Ramos (cell line): Measurements from ENCODE around the gene PLEKHJ1.

Experiments used
- in situ Hi-C: fragments of 300-500 bp; cut with MboI; formaldehyde crosslinking; loops from one replicate; pipeline ENCODE4 v1.14.3; 2022; ENCODE audit warnings: low sequenced_read_pairs; ENCODE audit not compliant: unreplicated experiment

PLEKHJ1 gene

DNA sequence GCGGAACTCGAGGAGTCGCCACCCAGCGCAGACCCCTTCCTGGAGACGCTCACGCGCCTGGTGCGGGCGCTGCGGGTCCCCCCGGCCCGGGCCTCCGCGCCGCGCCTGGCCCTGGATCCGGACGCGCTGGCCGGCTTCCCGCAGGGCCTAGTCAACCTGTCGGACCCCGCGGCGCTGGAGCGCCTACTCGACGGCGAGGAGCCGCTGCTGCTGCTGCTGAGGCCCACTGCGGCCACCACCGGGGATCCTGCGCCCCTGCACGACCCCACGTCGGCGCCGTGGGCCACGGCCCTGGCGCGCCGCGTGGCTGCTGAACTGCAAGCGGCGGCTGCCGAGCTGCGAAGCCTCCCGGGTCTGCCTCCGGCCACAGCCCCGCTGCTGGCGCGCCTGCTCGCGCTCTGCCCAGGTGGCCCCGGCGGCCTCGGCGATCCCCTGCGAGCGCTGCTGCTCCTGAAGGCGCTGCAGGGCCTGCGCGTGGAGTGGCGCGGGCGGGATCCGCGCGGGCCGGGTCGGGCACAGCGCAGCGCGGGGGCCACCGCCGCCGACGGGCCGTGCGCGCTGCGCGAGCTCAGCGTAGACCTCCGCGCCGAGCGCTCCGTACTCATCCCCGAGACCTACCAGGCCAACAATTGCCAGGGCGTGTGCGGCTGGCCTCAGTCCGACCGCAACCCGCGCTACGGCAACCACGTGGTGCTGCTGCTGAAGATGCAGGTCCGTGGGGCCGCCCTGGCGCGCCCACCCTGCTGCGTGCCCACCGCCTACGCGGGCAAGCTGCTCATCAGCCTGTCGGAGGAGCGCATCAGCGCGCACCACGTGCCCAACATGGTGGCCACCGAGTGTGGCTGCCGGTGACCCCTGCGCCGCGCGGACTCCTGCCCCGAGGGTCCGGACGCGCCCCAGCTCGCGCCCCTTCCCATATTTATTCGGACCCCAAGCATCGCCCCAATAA lies 15.3 kb upstream of the PLEKHJ1 start:
- in situ Hi-C loops = loop anchor here (10.0 kb wide), 1 partner anchor 383 kb away; no protein-coding TSS in a partner anchor

DNA sequence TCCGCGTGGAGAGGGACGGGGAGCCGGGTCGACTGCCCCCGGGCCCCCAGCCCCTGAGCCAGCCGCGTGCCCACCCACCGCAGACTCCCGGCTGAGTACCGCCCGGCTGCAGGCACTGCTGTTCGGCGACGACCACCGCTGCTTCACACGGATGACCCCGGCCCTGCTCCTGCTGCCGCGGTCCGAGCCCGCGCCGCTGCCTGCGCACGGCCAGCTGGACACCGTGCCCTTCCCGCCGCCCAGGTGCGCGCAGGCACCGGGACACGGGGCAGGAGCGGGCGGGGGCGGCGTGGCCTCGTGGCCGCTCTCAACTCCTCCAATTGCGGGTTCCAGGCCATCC lies 14.6 kb upstream of the PLEKHJ1 start:
- in situ Hi-C loops = loop anchor here (10.0 kb wide), 1 partner anchor 384 kb away; no protein-coding TSS in a partner anchor

DNA sequence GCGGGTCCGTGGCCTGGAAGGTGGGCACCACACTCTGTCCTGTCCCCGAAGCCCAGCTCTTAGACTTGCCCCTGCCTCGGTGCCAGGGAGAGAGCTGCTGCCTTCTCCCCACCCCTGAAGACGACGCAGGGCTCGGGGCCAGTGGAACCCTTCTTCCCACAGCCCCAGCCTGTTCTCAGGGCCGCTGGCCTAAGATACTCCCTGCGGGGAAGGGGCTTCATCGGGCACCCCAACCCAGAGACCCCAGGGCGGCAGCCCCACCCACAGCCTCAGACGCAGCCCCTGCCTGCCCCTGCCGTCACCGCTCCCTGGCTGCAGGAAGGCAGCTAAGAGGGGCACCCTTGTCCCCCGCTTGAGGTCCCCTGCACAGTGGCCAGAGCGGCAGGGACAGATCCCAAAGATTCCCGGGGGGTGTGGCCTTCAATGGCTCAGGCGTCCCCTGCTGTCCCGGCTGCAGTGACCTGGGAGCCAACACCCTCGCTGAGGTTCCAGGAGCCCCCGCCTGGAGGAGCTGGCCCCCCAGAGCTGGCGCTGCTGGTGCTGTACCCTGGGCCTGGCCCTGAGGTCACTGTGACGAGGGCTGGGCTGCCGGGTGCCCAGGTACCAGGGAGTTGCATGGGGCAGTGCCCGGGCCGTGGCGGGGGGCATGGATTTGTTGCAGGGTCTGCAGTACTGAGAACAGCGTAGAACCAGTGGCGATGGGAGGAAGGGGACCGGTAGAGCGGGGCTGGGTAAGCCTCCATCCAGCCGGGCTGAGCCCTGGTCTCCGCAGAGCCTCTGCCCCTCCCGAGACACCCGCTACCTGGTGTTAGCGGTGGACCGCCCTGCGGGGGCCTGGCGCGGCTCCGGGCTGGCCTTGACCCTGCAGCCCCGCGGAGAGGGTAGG lies 14.0 kb upstream of the PLEKHJ1 start:
- in situ Hi-C loops = loop anchor here (10.0 kb wide), 1 partner anchor 385 kb away; no protein-coding TSS in a partner anchor

DNA sequence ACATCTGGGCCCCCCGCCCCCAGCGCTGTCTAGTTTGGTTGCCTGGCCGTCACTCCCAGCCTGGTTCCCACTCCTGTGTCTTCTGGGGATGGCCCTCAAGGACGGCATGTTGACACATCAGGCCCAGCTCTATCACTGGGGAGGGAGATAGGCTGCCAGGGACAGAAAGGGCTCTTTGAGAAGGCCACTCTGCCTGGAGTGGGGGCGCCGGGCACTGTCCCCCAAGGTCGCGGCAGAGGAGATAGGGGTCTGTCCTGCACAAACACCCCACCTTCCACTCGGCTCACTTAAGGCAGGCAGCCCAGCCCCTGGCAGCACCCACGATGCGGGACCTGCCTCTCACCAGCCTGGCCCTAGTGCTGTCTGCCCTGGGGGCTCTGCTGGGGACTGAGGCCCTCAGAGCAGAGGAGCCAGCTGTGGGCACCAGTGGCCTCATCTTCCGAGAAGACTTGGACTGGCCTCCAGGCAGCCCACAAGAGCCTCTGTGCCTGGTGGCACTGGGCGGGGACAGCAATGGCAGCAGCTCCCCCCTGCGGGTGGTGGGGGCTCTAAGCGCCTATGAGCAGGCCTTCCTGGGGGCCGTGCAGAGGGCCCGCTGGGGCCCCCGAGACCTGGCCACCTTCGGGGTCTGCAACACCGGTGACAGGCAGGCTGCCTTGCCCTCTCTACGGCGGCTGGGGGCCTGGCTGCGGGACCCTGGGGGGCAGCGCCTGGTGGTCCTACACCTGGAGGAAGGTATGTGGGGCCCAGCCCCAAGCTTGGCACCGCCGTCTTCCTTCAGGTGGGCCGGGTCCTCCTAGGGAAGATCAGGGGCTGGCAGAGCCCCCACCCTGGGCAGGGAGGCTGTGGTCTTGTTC lies 13.1 kb upstream of the PLEKHJ1 start, which contains the start of gene AMH:
Gene AMH, plus strand, starts transcription at position 314 of the 857 bp plus-strand sequence. Its CDS starts 10 bp downstream, at position 324.
- in situ Hi-C loops = no loop called here

DNA sequence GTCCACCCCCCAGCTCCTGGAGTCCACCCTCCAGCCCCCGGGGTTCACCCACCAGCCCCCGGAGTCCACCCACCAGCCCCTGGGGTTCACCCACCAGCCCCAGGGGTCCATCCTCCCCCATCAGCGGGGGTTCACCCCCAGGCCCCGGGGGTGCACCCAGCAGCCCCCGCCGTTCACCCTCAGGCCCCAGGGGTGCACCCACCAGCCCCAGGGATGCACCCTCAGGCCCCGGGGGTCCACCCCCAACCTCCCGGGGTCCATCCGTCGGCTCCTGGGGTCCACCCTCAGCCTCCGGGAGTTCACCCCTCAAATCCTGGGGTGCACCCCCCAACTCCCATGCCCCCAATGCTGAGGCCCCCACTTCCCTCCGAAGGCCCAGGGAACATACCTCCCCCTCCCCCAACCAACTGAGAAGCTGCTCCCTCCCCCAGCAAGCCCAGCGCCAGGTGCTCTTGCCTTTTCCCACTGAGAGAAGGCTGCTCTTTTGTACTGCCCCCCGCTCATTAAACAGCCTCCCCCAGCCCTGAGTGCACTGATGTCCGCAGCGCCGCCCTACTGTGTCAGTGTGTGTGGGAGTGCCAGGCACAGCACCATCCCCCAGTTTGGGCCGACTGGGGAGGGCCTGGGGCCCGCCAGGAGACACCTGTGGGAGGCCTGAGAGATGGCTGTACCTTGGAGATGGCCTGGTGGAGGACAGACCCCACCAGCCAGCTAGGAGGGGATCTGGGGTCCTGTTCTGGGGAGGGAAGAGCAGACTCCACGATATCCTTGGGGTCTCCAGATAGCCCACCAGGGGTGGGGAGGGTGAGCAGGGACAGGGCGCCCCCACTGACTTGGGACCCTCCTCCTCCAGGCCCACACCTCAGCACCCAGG lies 12.2 kb upstream of the PLEKHJ1 start:
- in situ Hi-C loops = no loop called here

DNA sequence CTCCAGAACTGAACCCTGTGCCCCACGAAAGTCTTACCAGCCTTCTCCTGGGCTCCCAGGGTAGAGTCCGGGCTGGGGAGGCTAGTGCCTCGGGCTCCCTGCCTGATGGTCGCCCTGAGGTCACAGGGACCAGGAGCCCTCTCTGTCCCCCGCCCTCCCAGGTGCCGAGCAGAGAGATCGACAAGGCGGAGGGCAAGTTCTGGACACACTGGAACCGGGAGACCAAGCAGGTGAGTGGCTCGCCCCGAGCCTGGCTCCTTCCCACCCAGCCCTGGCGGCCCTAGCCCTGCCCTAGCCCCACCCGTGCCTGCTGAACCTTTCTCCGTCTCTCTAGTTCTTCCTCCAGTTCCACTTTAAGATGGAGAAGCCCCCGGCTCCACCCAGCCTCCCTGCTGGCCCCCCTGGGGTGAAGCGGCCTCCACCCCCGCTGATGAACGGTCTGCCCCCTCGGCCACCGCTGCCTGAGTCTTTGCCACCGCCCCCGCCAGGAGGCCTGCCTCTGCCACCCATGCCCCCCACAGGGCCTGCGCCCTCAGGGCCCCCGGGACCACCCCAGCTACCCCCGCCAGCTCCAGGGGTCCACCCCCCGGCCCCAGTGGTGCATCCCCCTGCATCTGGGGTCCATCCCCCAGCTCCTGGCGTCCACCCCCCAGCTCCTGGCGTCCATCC lies 11.4 kb upstream of the PLEKHJ1 start:
- in situ Hi-C loops = no loop called here

DNA sequence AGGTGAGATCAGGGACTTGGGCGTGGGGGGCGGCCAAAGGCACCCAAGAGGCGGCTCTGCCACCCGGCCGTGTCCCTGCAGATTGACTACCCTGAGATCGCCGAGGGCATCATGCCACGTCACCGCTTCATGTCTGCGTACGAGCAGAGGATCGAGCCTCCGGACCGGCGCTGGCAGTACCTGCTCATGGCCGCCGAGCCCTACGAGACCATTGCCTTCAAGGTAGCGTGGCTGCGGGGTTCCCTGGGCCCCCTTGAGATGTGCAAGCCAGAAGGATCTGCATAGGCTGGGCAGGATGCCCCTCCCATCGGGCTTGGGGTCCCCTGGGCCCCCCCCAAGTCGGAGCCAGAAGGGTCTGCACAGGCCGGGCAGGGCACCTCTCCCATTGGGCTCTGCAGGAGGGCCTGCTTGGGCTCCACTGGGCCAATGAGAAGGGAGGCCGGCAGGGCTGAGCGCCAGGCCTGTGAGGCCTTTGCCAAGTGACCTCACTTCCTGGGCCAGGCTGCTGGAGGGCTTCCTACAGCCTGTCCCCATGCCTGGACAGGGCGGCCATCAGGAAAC lies 10.8 kb upstream of the PLEKHJ1 start:
- in situ Hi-C loops = no loop called here

DNA sequence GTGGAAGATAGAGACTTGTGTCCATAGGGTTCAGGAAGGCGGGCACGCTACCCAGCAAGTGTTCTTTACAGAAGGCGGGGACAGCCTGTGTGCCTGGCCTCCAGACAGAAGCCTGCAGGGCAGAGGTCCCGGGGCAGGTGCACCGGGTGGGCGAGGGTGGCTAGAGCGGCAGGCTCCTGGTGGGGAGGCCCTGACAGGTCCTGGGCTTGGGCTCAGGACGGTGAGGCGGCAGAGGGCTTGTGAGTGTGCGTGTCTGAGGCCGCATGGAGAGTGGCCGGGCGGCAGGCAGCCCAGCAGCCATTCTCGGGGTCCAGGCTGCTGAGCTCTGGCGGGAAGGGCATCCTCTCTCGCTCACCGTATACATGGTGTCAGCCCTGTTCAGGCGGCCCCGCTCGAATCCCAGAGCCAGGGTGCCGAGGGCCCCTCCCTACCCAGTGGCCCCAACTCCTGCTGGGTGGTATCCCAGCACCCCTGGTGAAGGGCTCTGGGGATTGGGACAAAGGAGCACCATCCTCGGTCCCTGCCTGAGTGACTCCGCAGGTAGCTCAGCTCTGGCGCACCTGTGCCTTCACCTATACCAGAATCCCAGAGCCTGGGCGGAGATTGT lies 10.0 kb upstream of the PLEKHJ1 start:
- in situ Hi-C loops = no loop called here

DNA sequence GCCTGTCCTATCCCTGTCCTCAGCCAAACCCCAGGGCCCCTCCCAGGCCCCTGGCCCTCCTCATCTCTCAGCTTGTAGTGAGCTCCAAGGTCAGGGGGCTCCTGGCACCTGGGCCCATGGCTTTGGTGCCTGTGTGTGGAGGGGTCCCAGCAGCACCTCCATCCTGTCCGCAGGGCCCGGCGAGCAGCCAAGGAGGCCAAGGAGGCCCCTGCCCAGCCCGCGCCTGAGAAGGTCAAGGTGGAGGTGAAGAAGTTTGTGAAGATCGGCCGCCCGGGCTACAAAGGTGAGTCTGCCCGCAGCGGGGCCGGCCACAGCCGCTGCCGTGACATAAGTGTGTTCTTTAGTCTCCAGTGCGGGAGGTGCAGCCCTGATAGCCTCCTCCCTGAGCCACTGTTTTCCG lies 9.1 kb upstream of the PLEKHJ1 start:
- in situ Hi-C loops = no loop called here

DNA sequence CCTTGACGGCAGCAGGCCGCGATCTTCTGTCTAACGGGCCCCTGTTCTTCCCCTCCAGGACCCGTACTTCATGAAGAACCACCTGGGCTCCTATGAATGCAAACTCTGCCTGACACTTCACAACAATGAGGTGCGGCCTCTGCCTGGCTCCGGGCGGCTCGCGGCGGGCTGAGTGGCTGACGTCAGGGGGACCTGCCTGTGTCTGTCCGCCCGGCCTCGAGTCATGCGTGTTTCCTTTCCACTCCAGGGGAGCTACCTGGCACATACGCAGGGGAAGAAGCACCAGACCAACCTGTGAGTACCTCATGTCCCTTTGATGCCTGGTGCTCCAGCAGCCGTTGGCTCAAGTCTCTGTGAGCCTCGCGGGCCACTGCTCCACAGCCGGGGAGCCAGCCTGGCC lies 8.4 kb upstream of the PLEKHJ1 start:
- in situ Hi-C loops = no loop called here

DNA sequence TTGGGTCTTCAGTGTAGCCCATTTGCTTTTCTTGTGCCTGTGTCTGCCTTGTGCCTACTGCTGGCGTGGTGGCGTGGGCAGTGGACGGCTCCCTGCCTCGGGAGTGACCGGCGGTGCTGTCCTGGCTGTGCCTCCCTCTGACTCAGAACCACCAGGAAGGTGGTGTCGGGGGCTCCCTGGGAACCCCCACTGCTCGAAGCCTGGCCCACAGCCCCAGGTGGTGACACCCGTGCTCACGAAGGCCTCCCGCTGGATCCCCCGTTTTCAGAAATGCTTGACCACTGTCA lies 7.9 kb upstream of the PLEKHJ1 start:
- in situ Hi-C loops = no loop called here

DNA sequence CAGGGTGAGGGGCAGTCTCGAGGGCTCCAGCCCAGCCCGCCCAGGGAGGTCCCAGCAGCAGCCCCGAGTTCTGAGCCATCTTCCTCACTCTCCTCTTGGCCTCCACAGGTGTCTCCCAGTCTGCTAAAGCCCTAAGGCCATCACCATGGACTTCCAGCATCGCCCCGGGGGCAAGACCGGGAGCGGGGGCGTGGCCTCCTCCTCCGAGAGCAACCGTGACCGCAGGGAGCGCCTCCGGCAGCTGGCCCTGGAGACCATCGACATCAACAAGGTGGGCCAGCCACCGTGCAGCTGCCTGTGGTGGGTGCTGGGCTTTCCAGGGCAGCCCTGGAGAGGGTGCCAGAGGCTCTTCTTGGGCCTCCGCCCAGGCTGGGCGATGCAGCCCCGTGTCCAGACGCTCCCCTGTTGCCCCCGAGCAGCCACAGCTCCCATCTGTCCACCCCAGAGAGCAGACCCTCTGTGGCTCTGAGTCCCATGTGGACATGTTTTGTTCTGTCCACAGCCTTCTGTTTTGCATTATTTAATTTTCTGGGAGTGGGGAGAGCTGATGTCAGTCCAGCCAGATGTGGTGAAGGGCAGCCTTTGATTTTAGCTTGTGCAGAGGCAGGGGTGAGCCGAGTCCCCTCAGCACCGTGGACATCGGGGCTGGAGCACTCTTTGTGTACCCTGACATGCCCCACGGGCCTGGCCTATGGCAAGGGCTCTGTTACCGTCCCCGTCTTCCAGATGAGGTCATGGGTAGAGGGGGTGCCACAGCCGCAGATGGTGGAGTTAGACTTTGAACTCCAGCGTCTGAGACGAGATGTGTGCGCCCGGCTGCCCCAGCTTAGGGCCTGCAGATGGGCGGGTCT lies 7.4 kb upstream of the PLEKHJ1 start:
- in situ Hi-C loops = no loop called here

DNA sequence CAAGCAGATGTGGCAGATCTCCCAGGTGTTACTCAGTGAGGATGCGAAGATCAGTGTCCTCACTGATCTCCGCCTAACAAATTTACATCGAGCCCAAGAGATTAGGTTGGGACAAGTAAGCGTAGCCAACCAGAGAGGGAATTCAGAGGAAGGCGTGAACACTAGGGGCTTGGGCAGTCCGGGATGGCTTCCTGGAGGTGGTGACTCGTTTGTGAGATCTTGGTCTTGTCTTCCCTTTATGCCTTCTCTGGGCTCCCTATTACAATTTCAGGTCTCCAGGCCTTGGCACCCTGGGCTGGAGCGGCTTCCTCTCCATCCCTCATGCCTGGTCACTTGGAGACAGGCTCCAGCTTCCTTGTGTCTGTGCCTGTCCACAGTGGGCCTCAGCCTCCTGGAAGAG lies 6.7 kb upstream of the PLEKHJ1 start:
- in situ Hi-C loops = no loop called here

DNA sequence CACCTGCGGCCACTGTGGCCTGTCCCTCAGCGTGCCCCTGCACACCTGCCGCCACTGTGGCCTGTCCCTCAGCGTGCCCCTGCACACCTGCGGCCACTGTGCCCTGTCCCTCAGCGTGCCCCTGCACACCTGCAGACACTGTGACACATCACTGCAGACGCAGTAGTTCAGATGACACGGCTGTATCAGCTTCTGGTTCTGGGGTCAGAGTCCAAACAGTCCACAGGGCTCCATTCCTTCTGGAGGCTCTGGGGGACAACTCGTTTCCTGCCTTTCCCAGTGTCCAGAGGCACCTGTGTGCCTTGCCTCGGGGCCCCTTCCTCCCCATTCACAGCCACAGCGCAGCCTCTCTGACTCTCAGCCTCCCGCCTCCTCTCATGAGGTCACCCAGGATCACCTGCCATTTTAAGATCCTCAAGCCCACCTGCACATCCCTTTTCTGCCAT lies 6.0 kb upstream of the PLEKHJ1 start:
- in situ Hi-C loops = no loop called here

DNA sequence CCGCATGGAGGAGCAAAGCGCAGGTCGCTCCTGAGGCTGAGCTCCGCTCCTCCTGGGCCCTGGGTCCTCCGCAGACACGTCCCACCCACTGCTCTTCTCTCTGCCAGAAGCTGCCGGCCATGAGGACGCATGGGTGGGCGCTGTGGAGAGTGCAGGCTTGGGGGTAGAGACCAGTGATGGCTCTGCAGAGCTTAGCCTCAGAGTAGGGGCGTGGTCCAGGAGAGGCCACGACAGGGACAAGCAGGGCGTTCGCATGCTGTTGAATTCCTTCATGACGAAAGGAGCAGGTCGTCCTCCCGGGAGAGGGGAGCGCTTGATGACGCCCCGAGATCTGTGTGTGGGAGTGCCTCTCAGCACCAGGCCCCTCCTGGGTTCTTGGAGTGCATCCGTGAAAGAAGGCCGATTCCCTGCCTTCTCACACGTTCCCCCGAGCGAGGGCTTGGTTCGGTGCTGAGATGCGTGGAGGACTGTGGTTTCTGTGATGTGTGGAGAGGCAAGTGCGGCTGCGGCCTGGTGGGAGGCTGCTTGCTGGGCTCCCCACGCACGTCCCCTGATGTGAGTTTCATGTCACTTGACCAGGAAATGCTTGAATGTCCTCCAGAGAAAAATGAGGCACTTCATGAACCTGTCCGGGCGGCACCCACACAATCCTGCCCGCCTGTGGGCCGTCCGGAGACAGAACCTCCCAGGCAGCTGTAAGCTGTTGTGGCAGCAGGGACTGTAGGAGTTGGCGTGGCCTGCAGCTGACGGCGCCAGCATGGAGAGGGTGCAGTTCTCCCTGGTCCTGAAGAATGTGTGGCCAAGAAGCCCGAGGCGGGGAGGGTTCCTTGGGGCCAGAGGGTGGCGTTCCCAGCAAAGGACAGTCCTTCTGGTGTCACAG lies 5.0 kb upstream of the PLEKHJ1 start:
- in situ Hi-C loops = no loop called here
